ENCODE results near the gene FAM83B.

Gene FAM83B

GRCh38 chr6:54970337-54970736 lies 123.8 kb downstream of the FAM83B start:
- no peak for TF ChIP-seq CTCF (IDR thresholded peaks at IDR 0.05)

- TF ChIP-seq CTCF (IDR thresholded peaks at IDR 0.05) = no peak
Measured at GRCh38 chr6:54971825-54972224, 125.3 kb downstream of the FAM83B start.

GRCh38 chr6:54980511-54981275 lies 134.1 kb downstream of the FAM83B start:
- TF ChIP-seq CTCF (IDR thresholded peaks at IDR 0.05) = no peak

- TF ChIP-seq CTCF (IDR thresholded peaks at IDR 0.05) = no peak
Measured at GRCh38 chr6:54981276-54981609, 134.7 kb downstream of the FAM83B start.

GRCh38 chr6:54981647-54982046 lies 135.1 kb downstream of the FAM83B start:
- TF ChIP-seq CTCF (IDR thresholded peaks at IDR 0.05) = no peak

- no peak for TF ChIP-seq CTCF (IDR thresholded peaks at IDR 0.05)
Measured at GRCh38 chr6:54987633-54988290, 141.2 kb downstream of the FAM83B start.

- TF ChIP-seq CTCF (IDR thresholded peaks at IDR 0.05) = no peak
Measured at GRCh38 chr6:54988576-54988975, 142.0 kb downstream of the FAM83B start.
